A204.1 (cell line): Measurements from ENCODE around the gene FFAR4.

Experiments used
- FAIRE-seq: peaks from 2 replicates; lab custom pipeline; 2012; peaks lifted over from hg19 to GRCh38; lab: Jason Lieb, UNC

The FFAR4 gene

GRCh38 chr10:93600446-93601145, 34.1 kb downstream of the FFAR4 start:
- FAIRE-seq: no peak

DNA sequence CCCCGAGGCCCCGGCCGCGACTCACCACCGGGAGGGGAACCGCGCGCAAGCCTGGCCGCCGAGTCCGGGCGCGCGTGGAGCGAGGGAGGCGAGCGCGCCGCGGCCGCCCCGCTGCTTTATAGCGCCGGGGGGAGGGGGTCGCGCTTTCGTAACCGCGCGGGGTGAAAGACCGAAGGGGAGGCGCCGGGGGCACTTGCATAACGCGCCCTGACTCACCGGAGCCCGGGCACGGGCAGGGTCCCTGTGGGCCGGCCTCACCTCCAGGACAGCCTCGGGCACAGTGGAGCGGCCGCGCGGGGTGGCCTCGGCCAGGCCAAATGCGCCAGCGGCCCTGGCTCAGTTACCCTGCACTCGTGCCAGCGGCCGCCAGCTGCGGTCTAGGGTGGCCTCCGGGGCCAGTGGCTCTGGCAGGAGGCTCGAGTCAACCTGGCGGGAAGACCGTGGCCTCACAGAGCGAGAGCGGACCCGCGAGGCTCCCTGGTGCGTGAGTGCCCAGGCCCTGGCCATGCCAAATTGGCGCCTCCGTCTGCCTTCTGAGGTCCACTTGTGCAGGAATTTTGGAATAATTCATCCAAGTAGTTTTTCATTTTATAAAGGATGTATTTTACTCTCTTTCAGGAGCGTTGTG, 34.8 kb downstream of the FFAR4 start, which contains the start of gene RBP4:
Gene RBP4, minus strand, starts transcription at position 90 of the 628 bp plus-strand sequence. CDS start 207 bp downstream, outside the sequence.
- FAIRE-seq: no peak

GRCh38 chr10:93601774-93602162, 35.3 kb downstream of the FFAR4 start:
- no peak for FAIRE-seq

DNA sequence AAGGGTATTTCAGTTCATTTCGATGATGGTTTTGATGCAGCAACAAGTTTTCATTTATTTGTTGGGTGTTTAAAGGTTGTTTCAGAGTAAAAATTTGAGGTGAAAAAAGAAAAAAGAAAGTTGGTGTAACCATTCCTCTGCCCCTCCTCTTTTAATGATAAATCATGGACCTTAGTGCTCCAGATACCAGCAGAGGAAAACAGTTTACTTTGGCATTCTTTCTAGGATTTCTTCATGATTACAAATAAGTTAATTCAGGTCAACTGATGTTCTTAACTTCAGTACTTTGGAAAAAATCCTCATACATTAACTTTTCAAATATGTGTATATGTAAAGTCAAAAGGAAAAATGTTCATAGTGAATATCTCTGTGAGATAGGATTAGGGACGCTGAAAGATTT, 36.6 kb downstream of the FFAR4 start:
- FAIRE-seq: no peak

GRCh38 chr10:93604146-93604545, 37.7 kb downstream of the FFAR4 start:
- no peak for FAIRE-seq

DNA sequence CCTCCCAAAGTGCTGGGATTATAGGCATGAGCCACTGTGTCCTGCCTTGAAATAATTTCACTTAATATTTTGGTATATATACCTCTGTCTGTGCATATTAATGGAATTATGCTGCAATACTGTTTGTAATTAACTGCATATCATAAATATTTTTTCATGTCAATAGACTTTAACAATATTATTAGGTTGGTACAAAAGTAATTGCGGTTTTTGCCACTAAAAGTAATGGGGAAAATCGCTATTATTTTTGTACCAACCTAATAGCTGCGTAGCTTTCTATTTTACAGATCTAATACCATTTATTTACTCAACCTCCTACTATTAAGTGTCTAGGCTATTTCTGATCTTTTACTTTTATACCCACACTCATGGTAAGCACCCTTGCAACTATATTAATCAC, 42.0 kb downstream of the FFAR4 start:
- FAIRE-seq: no peak

DNA sequence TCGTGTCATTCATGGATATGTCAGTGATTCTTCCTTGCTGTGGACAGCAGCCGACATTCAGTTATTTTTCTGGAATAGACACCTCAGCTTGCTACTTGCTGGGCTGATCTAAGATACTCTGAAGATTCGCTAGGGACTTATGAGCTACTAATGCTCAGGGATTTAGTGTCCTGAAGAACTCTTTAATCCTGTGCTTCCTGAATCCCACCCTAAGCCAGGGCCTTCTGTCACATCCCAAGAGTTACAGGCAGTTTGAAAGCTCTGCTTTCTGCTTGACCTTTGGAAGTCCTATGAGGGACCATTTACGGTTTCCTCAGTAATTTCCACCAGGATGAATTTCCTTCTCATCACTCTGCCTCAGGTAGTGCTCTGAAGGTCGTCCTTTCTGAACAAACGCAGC, 45.8 kb downstream of the FFAR4 start, which contains the start of gene PDE6C:
Gene PDE6C, plus strand, starts transcription at position 227 of the 400 bp plus-strand sequence. CDS start 189 bp downstream, outside the sequence.
- FAIRE-seq: no peak

DNA sequence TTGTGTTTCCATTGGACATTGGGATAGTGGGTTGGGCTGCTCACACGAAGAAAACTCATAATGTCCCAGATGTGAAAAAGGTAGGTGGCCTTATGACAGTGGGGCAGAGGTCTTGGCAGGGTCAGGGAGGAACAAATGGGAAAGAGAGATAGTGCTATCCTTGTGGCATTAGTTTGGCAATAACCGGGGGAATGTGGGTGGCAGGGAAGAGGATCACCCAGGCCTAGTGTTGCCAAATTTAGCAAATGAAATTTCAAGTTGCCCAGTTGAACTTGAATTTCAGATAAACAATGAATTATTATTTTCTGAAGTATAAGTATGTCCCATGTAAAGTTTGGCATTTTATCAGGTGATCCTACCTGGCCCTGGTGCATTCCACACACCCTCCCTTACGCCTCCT, 46.7 kb downstream of the FFAR4 start:
- FAIRE-seq: no peak

DNA sequence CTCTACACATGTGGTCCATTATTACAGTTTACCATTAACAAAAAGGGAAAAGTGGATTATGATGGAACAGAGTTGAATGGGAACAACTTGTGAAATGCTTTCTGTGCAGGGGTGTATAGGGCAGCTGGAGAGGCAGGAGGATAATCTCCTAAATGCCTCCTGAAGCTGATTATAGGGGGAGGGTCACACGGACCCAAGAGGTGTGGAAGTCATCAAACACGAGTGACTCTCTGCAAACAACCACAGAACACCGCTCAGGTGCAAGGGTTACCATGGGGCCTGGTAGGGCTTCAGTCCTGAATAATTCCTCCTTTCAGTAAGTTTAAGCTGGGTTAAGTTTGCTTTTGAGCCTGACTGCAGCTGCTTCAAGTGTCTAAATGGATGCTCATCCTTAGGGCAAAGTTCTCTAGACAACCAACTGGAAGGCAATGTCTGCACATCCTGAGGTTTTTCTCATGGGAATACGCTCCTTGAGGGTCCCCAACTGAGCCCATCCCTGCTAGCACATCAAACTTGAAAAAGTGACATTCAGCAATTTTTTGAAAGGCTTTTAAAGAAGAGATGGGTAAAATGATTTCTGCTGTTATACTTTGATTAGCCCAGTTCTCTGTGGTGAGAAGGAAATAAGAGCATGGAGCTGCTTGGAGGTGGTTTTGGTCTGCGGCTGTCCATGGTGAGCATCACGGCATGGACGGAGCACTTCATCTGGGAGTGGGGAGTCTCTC, 47.8 kb downstream of the FFAR4 start:
- no peak for FAIRE-seq

DNA sequence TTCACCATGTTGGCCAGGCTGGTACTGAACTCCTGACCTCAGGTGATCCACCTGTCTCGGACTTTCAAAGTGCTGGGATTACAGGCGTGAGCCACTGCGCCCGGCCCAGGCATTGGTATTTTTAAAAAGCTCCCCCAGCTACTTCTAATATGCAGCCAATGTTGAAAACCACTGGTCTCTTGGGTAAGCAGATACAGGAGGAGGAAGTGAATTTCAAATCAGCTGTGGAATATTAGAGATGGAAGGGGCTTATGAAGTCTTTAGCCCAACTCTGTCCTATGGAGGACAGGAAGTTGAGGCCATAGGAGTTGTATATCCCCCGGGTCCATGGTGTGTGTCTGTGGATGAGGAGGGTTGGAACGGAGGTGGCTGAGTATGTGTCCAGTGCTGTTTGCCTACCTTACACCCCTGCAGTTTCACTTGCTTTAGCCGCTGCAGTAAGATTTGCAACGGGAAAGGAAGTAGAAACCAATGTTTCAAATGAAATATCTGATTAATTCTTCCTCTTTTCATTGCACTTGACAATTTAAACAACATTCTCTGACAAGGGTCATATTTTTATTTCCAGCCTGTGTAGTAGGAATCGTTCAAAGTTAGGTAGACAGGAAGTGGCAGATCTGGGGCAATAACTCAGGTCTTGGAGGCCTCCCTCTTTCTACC, 49.2 kb downstream of the FFAR4 start:
- FAIRE-seq: no peak

- FAIRE-seq: no peak
Observed at GRCh38 chr10:93620925-93621324, 54.5 kb downstream of the FFAR4 start.

- no peak for FAIRE-seq
Observed at GRCh38 chr10:93622942-93623341, 56.5 kb downstream of the FFAR4 start.

GRCh38 chr10:93628858-93629257, 62.4 kb downstream of the FFAR4 start:
- no peak for FAIRE-seq

DNA sequence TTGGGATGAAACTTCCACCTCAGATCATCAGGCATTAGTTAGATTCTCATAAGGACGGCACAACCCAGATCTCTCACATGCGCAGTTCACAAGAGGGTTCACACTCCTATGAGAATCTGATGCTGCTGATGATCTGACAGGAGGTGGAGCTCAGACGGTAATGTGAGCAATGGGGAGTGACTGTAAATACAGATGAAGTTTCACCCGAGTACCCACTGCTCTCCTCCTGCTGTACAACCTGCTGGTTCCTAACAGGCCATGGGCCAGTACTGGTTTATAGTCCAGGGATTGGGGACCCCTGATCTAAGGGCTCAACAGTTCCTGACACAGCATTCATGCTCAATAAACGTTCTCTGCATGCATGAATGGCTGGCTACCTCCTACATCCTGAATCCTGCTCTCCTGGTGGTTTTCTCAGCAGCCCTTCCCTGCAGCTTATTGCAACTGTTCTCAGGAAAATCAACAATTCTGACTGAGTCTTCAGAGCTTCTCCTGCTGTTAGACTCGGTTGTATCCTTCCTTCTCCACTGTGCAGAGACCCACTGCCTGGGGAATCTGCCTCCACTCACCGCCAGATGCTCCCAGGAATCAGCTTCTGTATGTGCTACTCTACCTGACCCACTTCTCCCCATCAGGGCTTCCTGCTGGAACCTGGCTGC, 63.3 kb downstream of the FFAR4 start:
- no peak for FAIRE-seq

DNA sequence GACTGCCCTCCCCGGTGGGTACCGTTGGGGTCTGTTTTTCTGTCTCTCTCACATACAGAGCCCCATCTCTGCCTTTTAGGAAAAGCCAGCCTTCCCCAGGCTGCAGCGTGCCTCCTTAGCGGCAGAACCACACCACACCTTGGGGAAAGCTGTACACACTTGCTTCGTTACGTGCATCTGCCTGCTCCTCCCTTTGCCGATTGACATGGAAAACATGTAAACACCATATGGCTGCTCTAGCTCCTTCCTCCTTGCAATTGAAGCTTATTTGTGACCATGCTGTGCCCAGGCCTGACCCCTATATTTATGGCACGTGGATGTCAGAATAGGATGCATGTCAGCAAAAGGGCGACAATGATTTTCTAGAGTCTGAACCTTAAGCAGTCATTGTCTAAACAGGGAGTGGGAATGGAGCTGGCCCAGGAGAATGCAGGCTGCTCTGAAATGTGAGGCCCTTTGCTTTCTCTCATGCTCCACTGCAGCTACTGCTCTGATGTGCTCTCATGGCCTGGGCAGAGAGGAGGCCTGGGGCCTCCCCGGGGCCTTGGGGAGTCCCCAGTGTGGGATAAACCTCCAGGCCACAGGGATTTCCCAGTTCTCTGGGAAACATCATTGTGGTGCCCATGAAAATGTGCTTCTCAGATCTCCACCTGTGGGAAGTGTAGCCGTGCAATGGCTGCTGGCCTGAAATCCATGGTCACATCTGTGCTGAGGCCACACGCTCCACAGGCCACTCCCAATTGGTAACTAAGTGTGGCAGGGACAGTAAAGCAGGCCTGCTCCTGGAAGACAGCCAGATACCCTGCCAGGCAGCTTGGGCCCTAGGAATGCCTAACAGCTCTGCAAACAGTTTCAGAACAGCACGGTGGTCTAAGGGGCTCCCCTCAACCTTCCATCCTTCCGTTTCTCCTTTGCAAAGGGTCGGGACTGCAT, 64.4 kb downstream of the FFAR4 start:
- FAIRE-seq: no peak
